ENCODE data around the gene CEP95.
A peak's percentile ranks its signal among the peaks of the same experiment; 100 is the strongest.
"Not testable (repeated sequence)": the region's sequence is repeated elsewhere in the genome, so short reads cannot be mapped to it uniquely, and the experiment has no call there.

Gene CEP95

GRCh38 chr17:64495300-64495699 lies 11.5 kb upstream of the CEP95 start:
- not testable (repeated sequence) for DNase-seq (ENCODE audit: low read depth in 2 of 2)

- DNase-seq (ENCODE audit: low read depth in 2 of 2): no peak
Measured at GRCh38 chr17:64496348-64496785, 10.4 kb upstream of the CEP95 start.

GRCh38 chr17:64496786-64497564 lies 9.8 kb upstream of the CEP95 start, which contains the start of gene POLG2:
Gene POLG2 (minus strand): TSS chr17:64497054. CDS start chr17:64496968, 86 bp downstream.
- peak; percentile 88 to 94 for DNase-seq (ENCODE audit: low read depth in 2 of 2)

GRCh38 chr17:64497565-64498035 lies 9.2 kb upstream of the CEP95 start:
- no peak for DNase-seq (ENCODE audit: low read depth in 2 of 2)

GRCh38 chr17:64498308-64499203 lies 8.2 kb upstream of the CEP95 start:
- no peak for DNase-seq (ENCODE audit: low read depth in 2 of 2)

- no peak for DNase-seq (ENCODE audit: low read depth in 2 of 2)
Measured at GRCh38 chr17:64499805-64500486, 6.8 kb upstream of the CEP95 start.

- DNase-seq (ENCODE audit: low read depth in 2 of 2): no peak
Measured at GRCh38 chr17:64500487-64500859, 6.3 kb upstream of the CEP95 start.

GRCh38 chr17:64500862-64501765 lies 5.7 kb upstream of the CEP95 start:
- DNase-seq (ENCODE audit: low read depth in 2 of 2): no peak

- no peak for DNase-seq (ENCODE audit: low read depth in 2 of 2)
Measured at GRCh38 chr17:64502021-64502420, 4.8 kb upstream of the CEP95 start.

GRCh38 chr17:64502809-64503208 lies 4.0 kb upstream of the CEP95 start:
- DNase-seq (ENCODE audit: low read depth in 2 of 2): no peak

GRCh38 chr17:64503341-64503740 lies 3.4 kb upstream of the CEP95 start:
- no peak for DNase-seq (ENCODE audit: low read depth in 2 of 2)

GRCh38 chr17:64503821-64504768 lies 2.7 kb upstream of the CEP95 start:
- DNase-seq (ENCODE audit: low read depth in 2 of 2): no peak

GRCh38 chr17:64504769-64505339 lies 1.9 kb upstream of the CEP95 start:
- no peak for DNase-seq (ENCODE audit: low read depth in 2 of 2)

GRCh38 chr17:64505340-64506200 lies 1.2 kb upstream of the CEP95 start:
- peak; percentile 72 to 81 for DNase-seq (ENCODE audit: low read depth in 2 of 2)

GRCh38 chr17:64506201-64506575 lies 589 bp upstream of the CEP95 start, which contains the start of gene DDX5:
Gene DDX5 (minus strand): TSS chr17:64506289. CDS start chr17:64506119, 170 bp downstream.
- peak; percentile 96 to 97 for DNase-seq (ENCODE audit: low read depth in 2 of 2)

- no peak for DNase-seq (ENCODE audit: low read depth in 2 of 2)
Measured at GRCh38 chr17:64507413-64507782, 621 bp downstream of the CEP95 start.

GRCh38 chr17:64508683-64509082 lies 1.9 kb downstream of the CEP95 start:
- no peak for DNase-seq (ENCODE audit: low read depth in 2 of 2)

GRCh38 chr17:64509179-64509578 lies 2.4 kb downstream of the CEP95 start:
- no peak for DNase-seq (ENCODE audit: low read depth in 2 of 2)

Data from stimulated activated CD8-positive, alpha-beta memory T cell treated with anti-CD3 and anti-CD28 coated beads, Interleukin-7, amount 100 ng/mL, for 4 hours (primary cell).